ENCODE measurements around the gene TRIM66. TPM values are rescaled to one million over a fixed set of nuclear protein-coding genes. Genes with fewer than 3 reads are reported as not detected.

Gene TRIM66
- total and polyA plus RNA-seq, 9 of the 15 experiments (the other 6 are each of a cell fraction or from before 2014, with no cell fraction given): 1.1 to 7.3 (median 4.9) TPM

GRCh38 chr11:8686325-8686724 is 3.9 kb upstream of the TRIM66 start:
- intact Hi-C loops (cut with micrococcal nuclease) (loop anchor here (5.0 kb wide), 1 partner anchor 126 kb away; a partner anchor contains a TSS), in situ Hi-C loops (cut with MboI) (no loop called here)
- peaks cover 81% of the 10 kb centered on the region for H3K79me2 ChIP-seq (ENCODE audit: control insufficient read depth, insufficient read depth, low read length)
- peak overlapping the region; percentile 97; the same call in 1 of the 2 replicates for H3K4me3 ChIP-seq
- TF ChIP-seq ZKSCAN8 (CRISPR knock-in tag; IDR thresholded peaks at IDR 0.05): no peak
- no peak for TF ChIP-seq TCF15 (CRISPR knock-in tag; IDR thresholded peaks at IDR 0.05)
- no peak for TF ChIP-seq ZNF12 (CRISPR knock-in tag; IDR thresholded peaks at IDR 0.05)
- TF ChIP-seq SMC3 (conservative IDR thresholded peaks at IDR 0.05; ENCODE audit: insufficient read depth, low read depth, low read length): no peak
- TF ChIP-seq ZKSCAN3 (CRISPR knock-in tag; IDR thresholded peaks at IDR 0.05): no peak
- no peak for TF ChIP-seq ELF1 (tag; IDR thresholded peaks at IDR 0.05)
- no peak for TF ChIP-seq ZZZ3 (IDR thresholded peaks at IDR 0.05)
- no peak for TF ChIP-seq ZNF780A (CRISPR knock-in tag; IDR thresholded peaks at IDR 0.05)
- TF ChIP-seq HES1 (IDR thresholded peaks at IDR 0.05; ENCODE audit: low read depth): no peak
- no peak for TF ChIP-seq SMAD3 (CRISPR knock-in tag; conservative IDR thresholded peaks at IDR 0.05)
- TF ChIP-seq POLR2AphosphoS2 (IDR thresholded peaks at IDR 0.05; ENCODE audit: low read length): no peak
- no peak for TF ChIP-seq ZNF785 (CRISPR knock-in tag; IDR thresholded peaks at IDR 0.05)
- H4K20me1 ChIP-seq (replicated peaks; ENCODE audit: control insufficient read depth, insufficient read depth, low read length): peaks cover 21% of the 10 kb centered on the region
- H2AFZ ChIP-seq (ENCODE audit: low read depth, low read length): no peak overlapping the region
- no peaks in the 10 kb centered on the region for H3K9me3 ChIP-seq (replicated peaks; ENCODE audit: control insufficient read depth, insufficient read depth, low read depth, low read length)
- peak overlapping the region; percentile 100 for H3K4me2 ChIP-seq (ENCODE audit: insufficient read depth, low read length)
- ATAC-seq (no peak), DNase-seq (ENCODE audit: extremely low read depth in 1 of 4, low spot score in 3 of 4) (no peak), FAIRE-seq (no peak)
- no peaks in the 10 kb centered on the region for H3K27me3 ChIP-seq (ENCODE audit: control insufficient read depth in 2 of 2, insufficient read depth in 2 of 2, low read length in 2 of 2)
- no TSS peak for BruUV-seq (replicated peaks)
- H3K4me1 ChIP-seq (replicated peaks in 1 of 2; ENCODE audit: control insufficient read depth in 2 of 2, insufficient read depth in 2 of 2, low read length in 2 of 2): peaks cover 15 to 18% of the 10 kb centered on the region in 2 experiments
- peak overlapping the region; percentile 96; the same call in 2 of the 3 replicates for H3K27ac ChIP-seq (ENCODE audit: extremely low read depth, low read depth, low read length)
- 37% methylated on average over 7 of the region's 7 CpGs for WGBS (ENCODE audit: insufficient coverage, low coverage, missing lambda C conversion rate)
- POLR2A ChIA-PET: interaction anchor here (0.7 to 1.2 kb wide), 3 partner anchors 15 to 313 kb away, joined by 3 to 4 read pairs (median 3); no protein-coding TSS in a partner anchor
- H3K36me3 ChIP-seq (ENCODE audit: control insufficient read depth, insufficient read depth, low read length): peaks cover 73% of the 10 kb centered on the region
- H3K9ac ChIP-seq (ENCODE audit: insufficient read depth in 1 of 2, low read depth in 2 of 2, low read length in 2 of 2): peak overlapping the region; percentile 38 to 100
- no peaks in the 10 kb centered on the region for H3K9me1 ChIP-seq (ENCODE audit: control insufficient read depth, insufficient read depth, low read length)
- CTCF ChIA-PET (ENCODE audit: low intra/inter-chr PET ratio): no interaction called here

All from K562 (cell line).